ENCODE results near the gene NCBP1.

NCBP1 gene

GRCh38 chr9:97689401-97690180, 56.0 kb downstream of the NCBP1 start:
- H3K4me3 ChIP-seq (ENCODE audit: low read depth, low read length) = no peak overlapping the region
- no peak for DNase-seq (ENCODE audit: low read depth, low spot score)
- in situ Hi-C loops (cut with HindIII; ENCODE audit: low sequenced_read_pairs) = no loop called here
- TF ChIP-seq, protein P1, sequence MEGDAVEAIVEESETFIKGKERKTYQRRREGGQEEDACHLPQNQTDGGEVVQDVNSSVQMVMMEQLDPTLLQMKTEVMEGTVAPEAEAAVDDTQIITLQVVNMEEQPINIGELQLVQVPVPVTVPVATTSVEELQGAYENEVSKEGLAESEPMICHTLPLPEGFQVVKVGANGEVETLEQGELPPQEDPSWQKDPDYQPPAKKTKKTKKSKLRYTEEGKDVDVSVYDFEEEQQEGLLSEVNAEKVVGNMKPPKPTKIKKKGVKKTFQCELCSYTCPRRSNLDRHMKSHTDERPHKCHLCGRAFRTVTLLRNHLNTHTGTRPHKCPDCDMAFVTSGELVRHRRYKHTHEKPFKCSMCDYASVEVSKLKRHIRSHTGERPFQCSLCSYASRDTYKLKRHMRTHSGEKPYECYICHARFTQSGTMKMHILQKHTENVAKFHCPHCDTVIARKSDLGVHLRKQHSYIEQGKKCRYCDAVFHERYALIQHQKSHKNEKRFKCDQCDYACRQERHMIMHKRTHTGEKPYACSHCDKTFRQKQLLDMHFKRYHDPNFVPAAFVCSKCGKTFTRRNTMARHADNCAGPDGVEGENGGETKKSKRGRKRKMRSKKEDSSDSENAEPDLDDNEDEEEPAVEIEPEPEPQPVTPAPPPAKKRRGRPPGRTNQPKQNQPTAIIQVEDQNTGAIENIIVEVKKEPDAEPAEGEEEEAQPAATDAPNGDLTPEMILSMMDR (IDR thresholded peaks at IDR 0.05; ENCODE audit: low read depth, low read length) = no peak

- TF ChIP-seq, protein P1 (IDR thresholded peaks at IDR 0.05; ENCODE audit: low read depth, low read length) = no peak
- DNase-seq (ENCODE audit: low read depth, low spot score) = no peak
- no peak overlapping the region for H3K4me3 ChIP-seq (ENCODE audit: low read depth, low read length)
- in situ Hi-C loops (cut with HindIII; ENCODE audit: low sequenced_read_pairs) = no loop called here
Measured at GRCh38 chr9:97694769-97695168, 61.1 kb downstream of the NCBP1 start.

GRCh38 chr9:97695390-97695789, 61.8 kb downstream of the NCBP1 start:
- no peak overlapping the region for H3K4me3 ChIP-seq (ENCODE audit: low read depth, low read length)
- TF ChIP-seq, protein P1 (IDR thresholded peaks at IDR 0.05; ENCODE audit: low read depth, low read length) = no peak
- in situ Hi-C loops (cut with HindIII; ENCODE audit: low sequenced_read_pairs) = no loop called here
- no peak for DNase-seq (ENCODE audit: low read depth, low spot score)

GRCh38 chr9:97695995-97696802, 62.6 kb downstream of the NCBP1 start:
- peak; percentile 45 for DNase-seq (ENCODE audit: low read depth, low spot score)
- peak overlapping the region; percentile 71 for H3K4me3 ChIP-seq (ENCODE audit: low read depth, low read length)
- TF ChIP-seq, protein P1 (IDR thresholded peaks at IDR 0.05; ENCODE audit: low read depth, low read length) = no peak
- in situ Hi-C loops (cut with HindIII; ENCODE audit: low sequenced_read_pairs) = no loop called here

- TF ChIP-seq, protein P1 (IDR thresholded peaks at IDR 0.05; ENCODE audit: low read depth, low read length) = no peak
- in situ Hi-C loops (cut with HindIII; ENCODE audit: low sequenced_read_pairs) = no loop called here
Measured at GRCh38 chr9:97696803-97697601, 63.4 kb downstream of the NCBP1 start, which contains the start of gene XPA. Gene XPA, minus strand, starts transcription at chr9:97697340. Its CDS starts 48 bp downstream, at chr9:97697292.

DNA sequence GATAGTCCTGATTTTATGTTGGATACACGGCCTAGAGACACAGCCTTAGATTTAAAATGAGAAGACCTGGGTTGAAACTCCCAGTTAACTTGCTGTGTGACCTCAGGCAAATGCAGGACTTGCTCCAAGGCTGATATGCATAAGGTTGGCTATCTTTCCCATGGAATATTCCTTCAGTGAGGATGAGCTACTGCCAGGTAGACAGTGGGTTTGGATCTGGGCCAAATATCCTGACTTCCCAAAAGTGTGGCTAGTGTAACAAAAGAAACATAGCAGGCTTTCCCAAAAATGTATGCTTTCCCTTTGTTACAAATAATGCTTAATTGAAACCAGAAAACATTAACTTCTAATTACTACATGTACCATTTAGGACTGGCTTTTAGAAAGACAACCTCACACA, 64.2 kb downstream of the NCBP1 start:
- H3K4me3 ChIP-seq (ENCODE audit: low read depth, low read length) = no peak overlapping the region
- TF ChIP-seq, protein P1 (IDR thresholded peaks at IDR 0.05; ENCODE audit: low read depth, low read length) = no peak
- DNase-seq (ENCODE audit: low read depth, low spot score) = no peak
- in situ Hi-C loops (cut with HindIII; ENCODE audit: low sequenced_read_pairs) = no loop called here

More at GRCh38 chr9:97696803-97697601, 63.4 kb downstream of the NCBP1 start, which contains the start of gene XPA:
- peak; percentile 94 for DNase-seq (ENCODE audit: low read depth, low spot score)
- H3K4me3 ChIP-seq (ENCODE audit: low read depth, low read length) = peak within 1 kb of the TSS; percentile 71

All from astrocyte of the spinal cord (primary cell).